ENCODE results near the gene FCHSD2. TPM values are rescaled to one million over a fixed set of nuclear protein-coding genes. Genes with fewer than 3 reads are reported as not detected.

Gene FCHSD2
- total RNA-seq, 1 experiment from 2014 or later = 22.6 TPM

DNA sequence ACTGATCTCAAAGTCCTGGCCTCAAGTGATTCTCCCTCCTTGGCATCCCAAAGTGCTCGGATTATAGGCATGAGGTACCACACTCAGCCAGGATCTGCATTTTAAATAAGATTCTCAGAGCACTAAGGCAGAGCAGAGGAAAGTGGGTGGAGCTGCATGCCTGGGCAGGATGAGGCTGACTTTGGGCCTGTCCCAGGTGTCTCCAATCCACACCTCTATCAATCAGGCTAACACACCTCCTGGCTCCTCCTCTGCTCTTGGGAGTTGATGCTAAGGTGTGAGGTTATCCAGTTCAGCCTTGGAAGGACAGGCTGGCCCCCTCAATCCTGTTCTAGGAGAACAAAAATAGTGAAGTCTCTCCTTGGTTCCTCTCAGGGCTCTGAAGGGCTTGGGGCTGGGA is 45.7 kb upstream of the FCHSD2 start:
- H3K4me1 ChIP-seq (replicated peaks; ENCODE audit: insufficient read depth) = peaks cover 76% of the 10 kb centered on the region
- H3K79me2 ChIP-seq (ENCODE audit: low read depth) = no peaks in the 10 kb centered on the region
- no peaks in the 10 kb centered on the region for H3K27me3 ChIP-seq (ENCODE audit: insufficient read depth, low read depth)
- no peak overlapping the region for H3K4me3 ChIP-seq
- peaks cover 55% of the 10 kb centered on the region for H3F3A ChIP-seq (ENCODE audit: insufficient read depth, low read depth)
- H3K27ac ChIP-seq = peak overlapping the region; percentile 17
- H3K4me2 ChIP-seq = peak overlapping the region; percentile 69
- H3K9me2 ChIP-seq (ENCODE audit: insufficient read depth) = no peaks in the 10 kb centered on the region
- intact Hi-C loops (cut with micrococcal nuclease; ENCODE audit: unreplicated experiment) = loop anchor here (2.0 kb wide), 1 partner anchor 13 kb away; no protein-coding TSS in a partner anchor
- no peak overlapping the region for H2AFZ ChIP-seq
- ChIA-PET POLR2A (ENCODE audit: unreplicated experiment) (interaction anchor here (0.6 kb wide), 2 partner anchors 21 to 26 kb away, joined by 3 read pairs; no protein-coding TSS in a partner anchor), CTCF (interaction anchor here (1.0 kb wide), 1 partner anchor 30 kb away, joined by 4 read pairs; the partner anchor contains the start of gene P2RY2)
- no TSS peak for BruUV-seq (replicated peaks)
- no peaks in the 10 kb centered on the region for H4K20me1 ChIP-seq (ENCODE audit: insufficient read depth)
- TF ChIP-seq, protein P1, sequence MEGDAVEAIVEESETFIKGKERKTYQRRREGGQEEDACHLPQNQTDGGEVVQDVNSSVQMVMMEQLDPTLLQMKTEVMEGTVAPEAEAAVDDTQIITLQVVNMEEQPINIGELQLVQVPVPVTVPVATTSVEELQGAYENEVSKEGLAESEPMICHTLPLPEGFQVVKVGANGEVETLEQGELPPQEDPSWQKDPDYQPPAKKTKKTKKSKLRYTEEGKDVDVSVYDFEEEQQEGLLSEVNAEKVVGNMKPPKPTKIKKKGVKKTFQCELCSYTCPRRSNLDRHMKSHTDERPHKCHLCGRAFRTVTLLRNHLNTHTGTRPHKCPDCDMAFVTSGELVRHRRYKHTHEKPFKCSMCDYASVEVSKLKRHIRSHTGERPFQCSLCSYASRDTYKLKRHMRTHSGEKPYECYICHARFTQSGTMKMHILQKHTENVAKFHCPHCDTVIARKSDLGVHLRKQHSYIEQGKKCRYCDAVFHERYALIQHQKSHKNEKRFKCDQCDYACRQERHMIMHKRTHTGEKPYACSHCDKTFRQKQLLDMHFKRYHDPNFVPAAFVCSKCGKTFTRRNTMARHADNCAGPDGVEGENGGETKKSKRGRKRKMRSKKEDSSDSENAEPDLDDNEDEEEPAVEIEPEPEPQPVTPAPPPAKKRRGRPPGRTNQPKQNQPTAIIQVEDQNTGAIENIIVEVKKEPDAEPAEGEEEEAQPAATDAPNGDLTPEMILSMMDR (conservative IDR thresholded peaks at IDR 0.05) = no peak
- TF ChIP-seq EZH2 (IDR thresholded peaks at IDR 0.05; ENCODE audit: low read depth) = no peak
- peak in 1 of 2 experiments; percentile 55 for DNase-seq
- H3K9me3 ChIP-seq (ENCODE audit: insufficient read depth, low read depth) = no peaks in the 10 kb centered on the region
- H3K36me3 ChIP-seq (ENCODE audit: low read depth) = no peaks in the 10 kb centered on the region

DNA sequence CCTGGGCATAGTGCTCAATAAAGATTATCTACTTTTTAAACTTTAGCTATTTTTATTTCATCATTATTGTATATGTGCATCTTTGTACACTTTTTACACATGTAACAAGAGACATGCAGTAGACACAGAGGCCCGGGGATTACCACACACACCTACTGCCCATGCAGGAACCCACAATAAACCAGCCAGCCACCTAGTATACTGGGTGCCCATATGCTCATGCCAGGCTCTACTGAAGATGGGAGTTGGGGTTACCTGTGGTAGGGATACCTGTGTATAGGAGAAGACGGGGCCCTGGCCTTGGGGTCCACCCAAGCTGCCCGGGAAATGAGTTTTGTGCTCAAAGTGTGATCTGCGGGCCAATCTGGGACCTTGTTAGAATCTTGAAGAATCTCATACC is 44.8 kb upstream of the FCHSD2 start:
- Histone ChIP-seq H3F3A (ENCODE audit: insufficient read depth, low read depth) (peaks cover 48% of the 10 kb centered on the region), H3K27ac (peak overlapping the region; percentile 82)

DNA sequence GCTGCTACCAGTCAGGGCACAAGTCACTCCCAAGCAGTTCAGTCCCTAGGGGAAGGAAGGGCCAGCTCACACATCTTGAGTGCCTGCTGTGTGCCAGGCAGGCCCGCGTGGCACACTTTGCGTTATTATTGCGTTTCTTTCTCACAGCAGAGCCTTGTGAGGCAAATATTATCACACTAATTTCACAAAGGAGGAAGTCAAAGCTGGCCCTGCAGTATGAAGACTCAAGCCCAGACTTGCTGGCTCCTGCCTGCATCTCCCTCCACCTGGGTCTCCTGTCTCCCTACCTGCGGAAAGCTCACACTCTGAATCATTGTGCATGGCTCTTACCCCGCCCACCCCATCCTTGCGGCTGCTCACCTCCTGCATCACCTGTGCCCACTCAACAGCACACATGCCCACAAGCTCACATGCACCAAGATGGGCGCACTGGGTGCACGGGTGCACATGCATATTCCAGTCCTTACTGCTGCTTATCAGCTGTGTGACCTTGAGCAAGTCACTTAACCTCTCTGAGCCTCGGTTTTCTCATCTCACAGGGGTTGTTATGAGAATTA is 44.3 kb upstream of the FCHSD2 start:
- intact Hi-C loops (cut with micrococcal nuclease; ENCODE audit: unreplicated experiment) = loop anchor here (1.0 to 2.0 kb wide), 2 partner anchors 8 to 14 kb away; no protein-coding TSS in a partner anchor
- H3K27ac ChIP-seq = peak overlapping the region; percentile 82

More for the DNA sequence above, 44.8 kb upstream of the FCHSD2 start:
- no peak for DNase-seq
- POLR2A ChIA-PET (ENCODE audit: unreplicated experiment) = interaction anchor here (0.5 to 1.6 kb wide), 4 partner anchors 8 to 71 kb away, joined by 3 to 9 read pairs (median 7); no protein-coding TSS in a partner anchor
- Histone ChIP-seq H3K9me3 (ENCODE audit: insufficient read depth, low read depth) (no peaks in the 10 kb centered on the region), H4K20me1 (ENCODE audit: insufficient read depth) (no peaks in the 10 kb centered on the region), H3K4me3 (no peak overlapping the region), H3K4me1 (replicated peaks; ENCODE audit: insufficient read depth) (peaks cover 67% of the 10 kb centered on the region), H3K36me3 (ENCODE audit: low read depth) (no peaks in the 10 kb centered on the region), H3K9me2 (ENCODE audit: insufficient read depth) (no peaks in the 10 kb centered on the region), H3K79me2 (ENCODE audit: low read depth) (no peaks in the 10 kb centered on the region), H3K4me2 (peak overlapping the region; percentile 69), H3K27me3 (ENCODE audit: insufficient read depth, low read depth) (no peaks in the 10 kb centered on the region), H2AFZ (no peak overlapping the region)
- CTCF ChIA-PET = interaction anchor here (1.1 to 2.5 kb wide), 5 partner anchors 8 to 50 kb away, joined by 3 to 21 read pairs (median 10); no protein-coding TSS in a partner anchor
- intact Hi-C loops (cut with micrococcal nuclease; ENCODE audit: unreplicated experiment) = loop anchor here (1.0 to 2.0 kb wide), 2 partner anchors 7 to 14 kb away; no protein-coding TSS in a partner anchor
- TF ChIP-seq, protein P1 (conservative IDR thresholded peaks at IDR 0.05) = no peak
- TF ChIP-seq EZH2 (IDR thresholded peaks at IDR 0.05; ENCODE audit: low read depth) = no peak
- no TSS peak for BruUV-seq (replicated peaks)

More for the DNA sequence above, 44.3 kb upstream of the FCHSD2 start:
- no peak overlapping the region for H2AFZ ChIP-seq
- no peaks in the 10 kb centered on the region for H3K79me2 ChIP-seq (ENCODE audit: low read depth)
- H3K4me2 ChIP-seq = peak overlapping the region; percentile 69
- TF ChIP-seq EZH2 (IDR thresholded peaks at IDR 0.05; ENCODE audit: low read depth) = no peak
- TF ChIP-seq, protein P1 (conservative IDR thresholded peaks at IDR 0.05) = no peak
- peaks cover 43% of the 10 kb centered on the region for H3F3A ChIP-seq (ENCODE audit: insufficient read depth, low read depth)
- H3K4me1 ChIP-seq (replicated peaks; ENCODE audit: insufficient read depth) = peaks cover 61% of the 10 kb centered on the region
- TSS peak; percentile 79 for BruUV-seq (replicated peaks)
- no peaks in the 10 kb centered on the region for H4K20me1 ChIP-seq (ENCODE audit: insufficient read depth)
- H3K9me2 ChIP-seq (ENCODE audit: insufficient read depth) = no peaks in the 10 kb centered on the region
- H3K4me3 ChIP-seq = peak overlapping the region; percentile 32; the same call in 1 of the 2 replicates
- DNase-seq = no peak
- H3K27me3 ChIP-seq (ENCODE audit: insufficient read depth, low read depth) = no peaks in the 10 kb centered on the region
- no peaks in the 10 kb centered on the region for H3K36me3 ChIP-seq (ENCODE audit: low read depth)
- POLR2A ChIA-PET (ENCODE audit: unreplicated experiment) = interaction anchor here (0.5 to 1.6 kb wide), 10 partner anchors 8 to 499 kb away, joined by 3 to 9 read pairs (median 4); no protein-coding TSS in a partner anchor
- peaks cover 5% of the 10 kb centered on the region; the same call in 1 of the 2 replicates for H3K9me3 ChIP-seq (ENCODE audit: insufficient read depth, low read depth)
- CTCF ChIA-PET = interaction anchor here (0.8 to 2.5 kb wide), 14 partner anchors 8 to 286 kb away, joined by 3 to 21 read pairs (median 7); partner anchors contain the start of gene P2RY6

All from PC-9 (cell line).